MCF 10A (cell line): ENCODE results near the gene FOXP1. TPM values are rescaled to one million over a fixed set of nuclear protein-coding genes. Genes with fewer than 3 reads are reported as not detected.

ENCODE experiments used
- BruUV-seq: library from RNA; stranded (reverse); fragments of 400-500 nt; replicated peaks from 2 replicates; lab custom pipeline; 2021; lab: Mats Ljungman, UMichigan
- CTCF ChIA-PET: fragments of 300-600 bp; sonication (Branson Sonifier 250); formaldehyde crosslinking; extraction: SDS; loops from one replicate; lab custom pipeline; 2021; ENCODE audit warnings: antibody characterized with exemption, inconsistent platforms; lab: Yijun Ruan, JAX
- POLR2A ChIA-PET: fragments of 300-600, 350-650 bp; sonication (Branson Sonifier 250); formaldehyde crosslinking; extraction: SDS; loops from one replicate; lab custom pipeline; 2020; ENCODE audit warnings: antibody characterized with exemption, inconsistent platforms; lab: Yijun Ruan, JAX
- DNase-seq: peaks from one replicate; pipeline ENCODE4 v3.0.0-alpha.2; 2018; ENCODE audit not compliant: unreplicated experiment
- H3K27ac Mint-ChIP-seq: one replicate; pipeline ENCODE4 v1.8.0; 2022; ENCODE audit warnings: mild to moderate bottlenecking, low read depth, mixed read lengths; ENCODE audit not compliant: unreplicated experiment
- H3K27me3 Mint-ChIP-seq: one replicate; pipeline ENCODE4 v1.8.0; 2022; ENCODE audit warnings: mixed read lengths; ENCODE audit not compliant: insufficient read depth, unreplicated experiment
- H3K36me3 Mint-ChIP-seq: one replicate; pipeline ENCODE4 v1.8.0; 2022; ENCODE audit warnings: mild to moderate bottlenecking, moderate library complexity, mixed read lengths; ENCODE audit not compliant: insufficient read depth, unreplicated experiment
- H3K4me1 Mint-ChIP-seq: one replicate; pipeline ENCODE4 v1.8.0; 2022; ENCODE audit warnings: mixed read lengths; ENCODE audit not compliant: insufficient read depth, unreplicated experiment
- H3K4me3 Mint-ChIP-seq: one replicate; pipeline ENCODE4 v1.8.0; 2022; ENCODE audit warnings: mild to moderate bottlenecking, moderate library complexity, mixed read lengths; ENCODE audit not compliant: unreplicated experiment
- H3K9me3 Mint-ChIP-seq: one replicate; pipeline ENCODE4 v1.8.0; 2022; ENCODE audit warnings: mixed read lengths; ENCODE audit not compliant: unreplicated experiment
- intact Hi-C: fragments of 100-400 bp; cut with micrococcal nuclease; formaldehyde crosslinking; loops from 2 replicates; pipeline ENCODE4 v1.14.1; 2022
- total RNA-seq: library from RNA; stranded (reverse); gene quantifications from 2 replicates; pipeline ENCODE4 v1.2.3, GENCODE V29; 2022
- TF ChIP-seq, protein P1 (sequence below): fragments of 200-600 bp; IDR thresholded peaks from one replicate; pipeline ENCODE4 v1.8.0; 2022; ENCODE audit warnings: antibody characterized with exemption, mild to moderate bottlenecking; ENCODE audit not compliant: unreplicated experiment

FOXP1 gene
- total RNA-seq, 1 experiment from 2014 or later = 49.0 TPM

DNA sequence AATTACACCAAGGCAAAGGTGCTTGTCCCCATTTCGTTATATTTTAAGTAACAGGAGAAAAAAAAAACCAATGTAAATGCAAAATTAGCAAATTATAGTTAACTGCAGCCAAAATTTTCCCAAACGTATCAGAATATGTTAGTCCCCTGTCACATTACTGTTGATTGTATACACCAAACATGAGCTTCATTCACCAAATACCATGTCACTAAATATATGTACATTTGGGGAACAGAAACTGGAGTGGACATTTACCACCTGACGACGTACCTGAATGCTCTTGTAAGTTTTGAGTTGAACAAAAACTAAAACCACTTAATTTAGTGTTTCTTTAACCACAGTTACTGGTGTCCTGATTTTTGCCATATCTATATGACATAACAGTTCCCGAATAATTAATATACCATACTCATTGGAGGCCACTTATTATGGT lies 3.3 kb upstream of the FOXP1 start:
- Mint-ChIP-seq H3K9me3 (no peaks in the 10 kb centered on the region), H3K27me3 (no peaks in the 10 kb centered on the region), H3K27ac (no peak overlapping the region), H3K4me3 (no peak overlapping the region), H3K36me3 (peaks cover 17% of the 10 kb centered on the region), H3K4me1 (peaks cover 6% of the 10 kb centered on the region)
- CTCF ChIA-PET = interaction anchor here (0.5 to 3.5 kb wide), 29 partner anchors 10 to 1037 kb away, joined by 3 to 23 read pairs (median 4); no protein-coding TSS in a partner anchor
- TF ChIP-seq, protein P1, sequence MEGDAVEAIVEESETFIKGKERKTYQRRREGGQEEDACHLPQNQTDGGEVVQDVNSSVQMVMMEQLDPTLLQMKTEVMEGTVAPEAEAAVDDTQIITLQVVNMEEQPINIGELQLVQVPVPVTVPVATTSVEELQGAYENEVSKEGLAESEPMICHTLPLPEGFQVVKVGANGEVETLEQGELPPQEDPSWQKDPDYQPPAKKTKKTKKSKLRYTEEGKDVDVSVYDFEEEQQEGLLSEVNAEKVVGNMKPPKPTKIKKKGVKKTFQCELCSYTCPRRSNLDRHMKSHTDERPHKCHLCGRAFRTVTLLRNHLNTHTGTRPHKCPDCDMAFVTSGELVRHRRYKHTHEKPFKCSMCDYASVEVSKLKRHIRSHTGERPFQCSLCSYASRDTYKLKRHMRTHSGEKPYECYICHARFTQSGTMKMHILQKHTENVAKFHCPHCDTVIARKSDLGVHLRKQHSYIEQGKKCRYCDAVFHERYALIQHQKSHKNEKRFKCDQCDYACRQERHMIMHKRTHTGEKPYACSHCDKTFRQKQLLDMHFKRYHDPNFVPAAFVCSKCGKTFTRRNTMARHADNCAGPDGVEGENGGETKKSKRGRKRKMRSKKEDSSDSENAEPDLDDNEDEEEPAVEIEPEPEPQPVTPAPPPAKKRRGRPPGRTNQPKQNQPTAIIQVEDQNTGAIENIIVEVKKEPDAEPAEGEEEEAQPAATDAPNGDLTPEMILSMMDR = no peak
- POLR2A ChIA-PET = interaction anchor here (0.6 to 5.9 kb wide), 5 partner anchors 15 to 527 kb away, joined by 3 to 219 read pairs (median 3); no protein-coding TSS in a partner anchor
- no TSS peak for BruUV-seq
- no peak for DNase-seq
- intact Hi-C loops = loop anchor here (1.0 to 10.0 kb wide), 7 partner anchors 65 to 1036 kb away; no protein-coding TSS in a partner anchor

DNA sequence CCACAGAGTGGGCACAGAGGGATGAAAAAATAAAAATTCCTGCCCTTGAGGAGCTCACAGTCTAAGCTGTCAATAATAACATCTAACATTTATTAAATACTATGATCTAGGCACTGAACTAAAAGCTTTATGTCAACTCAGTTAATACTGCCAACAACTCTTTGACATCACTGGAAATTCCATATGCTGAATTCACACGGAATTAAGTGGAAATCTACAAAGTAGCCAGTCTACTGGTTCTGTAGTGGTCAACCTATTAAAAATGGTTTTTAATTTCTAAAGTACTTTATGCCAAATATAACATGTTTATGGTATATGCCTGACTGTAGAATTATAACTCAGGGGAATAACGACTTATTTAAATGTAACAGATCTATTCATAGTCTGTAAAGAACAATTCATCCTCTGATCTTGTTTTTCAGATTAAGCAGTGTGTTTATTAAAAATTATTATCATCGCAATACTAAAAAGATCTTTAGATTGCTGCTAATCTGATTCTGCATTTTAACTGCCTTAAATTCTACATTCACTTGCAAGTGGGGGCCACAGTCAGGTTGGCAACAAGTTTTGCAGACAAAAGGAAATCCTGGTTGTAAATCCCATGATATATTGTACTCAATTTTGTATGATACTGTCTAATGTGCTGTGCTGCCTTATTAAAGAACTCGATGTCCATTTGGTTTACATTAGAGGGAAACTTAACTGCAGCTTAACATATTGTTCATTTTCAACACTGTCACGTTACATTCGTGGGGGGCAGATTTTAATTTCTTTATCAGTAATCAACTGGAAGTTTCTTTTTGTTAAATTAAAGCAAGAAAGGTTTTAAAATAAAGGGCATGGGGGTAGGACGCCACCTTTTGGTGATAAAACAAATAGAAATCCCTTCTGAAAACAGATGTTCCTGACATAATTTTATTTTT lies 2.6 kb upstream of the FOXP1 start:
- no peak overlapping the region for H3K4me3 Mint-ChIP-seq
- intact Hi-C loops = loop anchor here (1.0 to 10.0 kb wide), 7 partner anchors 66 to 1035 kb away; no protein-coding TSS in a partner anchor
- TF ChIP-seq, protein P1 = peak; percentile 70
- H3K36me3 Mint-ChIP-seq = peaks cover 18% of the 10 kb centered on the region
- DNase-seq = peak; percentile 58
- POLR2A ChIA-PET = interaction anchor here (0.6 to 5.9 kb wide), 9 partner anchors 49 to 526 kb away, joined by 3 to 219 read pairs (median 11); no protein-coding TSS in a partner anchor
- H3K27me3 Mint-ChIP-seq = no peaks in the 10 kb centered on the region
- CTCF ChIA-PET = interaction anchor here (0.5 to 3.5 kb wide), 37 partner anchors 11 to 1495 kb away, joined by 3 to 23 read pairs (median 4); no protein-coding TSS in a partner anchor
- no TSS peak for BruUV-seq
- H3K9me3 Mint-ChIP-seq = no peaks in the 10 kb centered on the region
- H3K4me1 Mint-ChIP-seq = peaks cover 6% of the 10 kb centered on the region
- H3K27ac Mint-ChIP-seq = no peak overlapping the region

DNA sequence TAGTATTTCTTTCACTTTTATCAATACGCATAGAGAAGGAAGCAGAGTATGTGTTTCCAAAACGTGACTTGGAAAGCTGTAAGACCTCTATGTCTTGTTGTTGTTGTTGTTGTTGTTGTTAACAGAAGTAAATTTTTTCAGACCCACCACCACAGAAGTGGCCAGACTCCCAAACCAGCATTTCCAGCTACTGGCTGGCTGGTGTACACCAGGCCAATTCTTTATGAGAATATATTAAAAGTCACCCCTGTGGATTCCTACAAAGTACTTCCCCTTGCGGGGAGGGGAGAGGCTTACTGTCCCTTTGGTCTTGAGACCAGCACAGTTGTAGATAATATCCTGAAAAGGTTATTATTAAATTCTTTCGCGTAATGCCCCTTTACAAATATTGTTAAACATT lies 1.6 kb upstream of the FOXP1 start:
- Mint-ChIP-seq H3K27ac (peak overlapping the region; percentile 97), H3K9me3 (no peaks in the 10 kb centered on the region), H3K27me3 (no peaks in the 10 kb centered on the region), H3K4me3 (peak overlapping the region; percentile 85), H3K4me1 (peaks cover 13% of the 10 kb centered on the region), H3K36me3 (peaks cover 18% of the 10 kb centered on the region)
- peak; percentile 2 for DNase-seq
- BruUV-seq = no TSS peak
- intact Hi-C loops = loop anchor here (5.0 to 10.0 kb wide), 3 partner anchors 67 to 370 kb away; no protein-coding TSS in a partner anchor
- CTCF ChIA-PET = interaction anchor here (0.5 to 3.5 kb wide), 25 partner anchors 10 to 1053 kb away, joined by 3 to 23 read pairs (median 4); no protein-coding TSS in a partner anchor
- POLR2A ChIA-PET = interaction anchor here (0.6 to 5.9 kb wide), 19 partner anchors 9 to 1058 kb away, joined by 3 to 219 read pairs (median 4); no protein-coding TSS in a partner anchor
- TF ChIP-seq, protein P1 = no peak
